HUES64 (cell line): ENCODE data around the gene TFAM.

Experiments
- H3K27ac ChIP-seq: 2 replicates; pipeline ENCODE4 v1.7.0; 2013; ENCODE audit warnings: low read depth, low read length, inconsistent platforms
- H3K27me3 ChIP-seq: 2 replicates; pipeline ENCODE4 v1.6.1; 2013; ENCODE audit warnings: mild to moderate bottlenecking, low read length; ENCODE audit not compliant: insufficient read depth
- H3K36me3 ChIP-seq: 2 replicates; pipeline ENCODE4 v1.6.1; 2013; ENCODE audit warnings: mild to moderate bottlenecking, low read length; ENCODE audit not compliant: insufficient read depth
- H3K4me1 ChIP-seq: 2 replicates; pipeline ENCODE4 v1.6.1; 2013; ENCODE audit warnings: mild to moderate bottlenecking, low read length, moderate library complexity; ENCODE audit not compliant: insufficient read depth
- H3K4me3 ChIP-seq: 2 replicates; pipeline ENCODE4 v1.5.1; 2013; ENCODE audit warnings: mild to moderate bottlenecking, low read length, moderate library complexity
- H3K9ac ChIP-seq: 2 replicates; pipeline ENCODE4 v1.6.1; 2013; ENCODE audit warnings: mild to moderate bottlenecking, low read depth, low read length
- H3K9me3 ChIP-seq: 2 replicates; pipeline ENCODE4 v1.6.1; 2013; ENCODE audit warnings: low read depth, low read length; ENCODE audit not compliant: insufficient read depth
- WGBS: fragments of 150-250, 120-280 bp; methylation state at CpG from one replicate; pipeline ENCODE4 v1.1.7; 2013; ENCODE audit warnings: missing lambda C conversion rate; 5-methylcytosine and 5-hydroxymethylcytosine counted together

The TFAM gene

DNA sequence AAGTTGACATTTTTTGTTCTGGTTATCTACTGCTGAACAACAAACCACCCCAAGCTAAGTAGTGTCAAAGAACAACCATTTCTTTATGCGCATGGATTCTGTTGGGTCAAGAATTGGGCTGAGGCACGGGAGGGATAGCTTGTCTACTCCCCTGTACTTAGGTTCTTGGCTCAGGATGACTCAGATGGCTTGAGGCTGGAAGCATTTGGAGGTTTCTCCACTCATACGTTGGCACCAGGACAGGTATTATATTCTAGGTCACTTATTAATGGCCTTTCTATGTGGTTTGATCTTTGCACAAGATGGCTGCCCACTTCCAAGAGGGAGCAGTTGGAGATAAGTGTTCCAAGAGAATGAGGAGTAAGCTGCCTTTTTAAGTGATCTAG lies 11.8 kb upstream of the TFAM start:
- H3K4me1 ChIP-seq, result no peaks in the 10 kb centered on the region
- H3K27me3 ChIP-seq, result no peaks in the 10 kb centered on the region
- H3K9ac ChIP-seq, result no peak overlapping the region
- 97% methylated on average over 3 of the region's 3 CpGs for WGBS
- H3K9me3 ChIP-seq, result no peaks in the 10 kb centered on the region
- peaks cover 6% of the 10 kb centered on the region for H3K36me3 ChIP-seq
- no peak overlapping the region for H3K4me3 ChIP-seq
- H3K27ac ChIP-seq, result no peak overlapping the region

DNA sequence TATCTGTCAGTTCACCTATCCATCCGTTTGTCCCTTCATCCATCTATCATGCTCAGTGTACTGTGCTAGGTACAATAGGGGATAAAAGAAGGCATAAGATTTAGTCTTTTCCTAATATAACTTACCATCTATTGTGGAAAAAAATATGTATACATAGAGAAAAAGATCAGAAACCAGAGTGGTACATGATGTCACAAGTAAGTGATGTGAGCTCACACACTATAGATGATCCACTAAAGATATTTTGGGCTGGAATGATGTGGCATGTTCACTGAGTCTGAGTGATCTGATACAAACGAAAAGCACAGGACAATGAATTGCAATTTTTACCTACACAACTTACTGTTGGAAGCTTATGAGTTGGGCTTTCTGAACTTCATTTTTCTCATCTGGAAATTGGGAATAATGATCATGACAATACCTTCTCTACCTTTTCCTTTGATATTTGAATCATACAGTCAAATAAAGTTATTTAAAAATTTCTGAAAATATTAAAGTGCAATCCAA lies 2.7 kb upstream of the TFAM start:
- H3K27ac ChIP-seq, result no peak overlapping the region
- no peaks in the 10 kb centered on the region for H3K27me3 ChIP-seq
- peaks cover 13% of the 10 kb centered on the region for H3K36me3 ChIP-seq
- H3K9me3 ChIP-seq, result no peaks in the 10 kb centered on the region
- H3K4me3 ChIP-seq, result no peak overlapping the region
- 100% methylated on average over 1 of the region's 2 CpGs for WGBS
- H3K9ac ChIP-seq, result no peak overlapping the region
- H3K4me1 ChIP-seq, result peaks cover 11% of the 10 kb centered on the region; the same call in 1 of the 2 replicates

DNA sequence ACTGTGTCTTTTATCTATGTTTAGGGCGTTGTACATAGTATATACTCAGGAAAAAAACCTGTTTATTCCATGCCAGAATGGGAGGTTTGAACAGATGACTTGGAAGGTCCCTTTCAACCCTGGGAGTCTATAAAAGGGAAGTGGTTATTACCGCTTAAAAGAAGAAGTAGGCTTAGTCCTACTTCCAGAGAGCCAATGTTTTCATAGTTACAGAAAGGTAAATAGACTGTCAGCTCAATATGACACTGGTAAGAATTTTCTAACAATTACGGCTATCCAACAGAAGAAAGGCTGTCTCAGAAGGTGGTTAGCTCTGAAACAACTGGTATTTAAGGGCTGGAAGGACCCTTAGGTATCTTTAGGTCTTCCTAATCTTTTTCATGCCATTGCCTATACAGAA lies 1.1 kb upstream of the TFAM start:
- Histone ChIP-seq H3K27ac (no peak overlapping the region), H3K9ac (no peak overlapping the region), H3K4me1 (peaks cover 11% of the 10 kb centered on the region; the same call in 1 of the 2 replicates), H3K27me3 (no peaks in the 10 kb centered on the region), H3K36me3 (peaks cover 28% of the 10 kb centered on the region), H3K4me3 (peak overlapping the region; percentile 98), H3K9me3 (no peaks in the 10 kb centered on the region)
- 93% methylated on average over 3 of the region's 3 CpGs for WGBS

DNA sequence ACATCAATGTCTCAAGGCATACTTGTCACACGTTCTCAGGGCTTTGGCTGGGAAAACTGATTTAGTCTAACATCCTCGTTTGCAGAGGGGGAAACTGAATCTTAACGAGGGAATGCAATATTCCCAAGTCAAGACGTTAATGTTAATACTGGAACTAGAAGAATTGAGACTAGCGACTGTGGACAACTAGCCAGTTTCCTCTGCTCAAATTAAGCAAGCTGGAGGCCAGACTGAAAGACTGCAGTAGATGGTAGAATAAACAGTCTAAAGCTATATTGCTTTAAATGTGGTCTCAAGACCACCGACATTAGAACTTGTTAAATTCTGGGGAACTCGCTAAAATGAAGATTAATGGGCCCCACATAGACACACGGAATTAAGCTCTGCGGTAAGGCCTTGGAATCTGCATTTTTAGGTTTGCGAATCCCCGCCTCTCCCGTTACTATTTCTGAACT lies 639 bp upstream of the TFAM start:
- Histone ChIP-seq H3K36me3 (peaks cover 33% of the 10 kb centered on the region), H3K4me1 (peaks cover 11% of the 10 kb centered on the region; the same call in 1 of the 2 replicates), H3K4me3 (peak overlapping the region; percentile 98), H3K9me3 (no peaks in the 10 kb centered on the region), H3K9ac (peak overlapping the region; percentile 69), H3K27me3 (no peaks in the 10 kb centered on the region), H3K27ac (peak overlapping the region; percentile 65; the same call in 1 of the 2 replicates)
- WGBS, result 20% methylated on average over 12 of the region's 12 CpGs

- Histone ChIP-seq H3K36me3 (peaks cover 45% of the 10 kb centered on the region), H3K4me1 (peaks cover 11% of the 10 kb centered on the region; the same call in 1 of the 2 replicates)
Observed at GRCh38 chr10:58385784-58386112, 538 bp downstream of the TFAM start.

DNA sequence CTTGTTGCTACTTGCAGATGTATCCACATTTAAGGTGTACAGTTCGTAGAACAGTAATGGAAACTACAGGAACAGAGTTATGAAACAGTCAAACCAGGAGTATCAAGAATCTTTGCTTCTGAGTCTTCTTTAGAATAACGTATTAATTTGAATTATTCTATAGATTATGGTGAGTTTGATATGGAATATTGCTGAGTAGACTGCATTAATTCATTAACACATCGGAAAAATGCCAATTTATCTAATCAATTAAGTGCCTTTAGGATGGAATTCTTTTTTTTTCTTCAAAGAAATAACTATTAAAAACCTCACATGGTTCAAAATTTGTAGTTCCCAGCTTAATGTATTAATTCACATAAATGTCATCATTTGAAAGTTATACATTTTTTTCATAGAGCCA lies 3.8 kb downstream of the TFAM start:
- H3K9ac ChIP-seq, result no peak overlapping the region
- H3K27me3 ChIP-seq, result no peaks in the 10 kb centered on the region

More at GRCh38 chr10:58385784-58386112, 538 bp downstream of the TFAM start:
- WGBS, result under 1% methylated on average over 15 of the region's 15 CpGs
- H3K9ac ChIP-seq, result peak overlapping the region; percentile 94
- peak overlapping the region; percentile 98 for H3K4me3 ChIP-seq
- no peaks in the 10 kb centered on the region for H3K27me3 ChIP-seq
- peak overlapping the region; percentile 95 for H3K27ac ChIP-seq
- no peaks in the 10 kb centered on the region for H3K9me3 ChIP-seq

DNA sequence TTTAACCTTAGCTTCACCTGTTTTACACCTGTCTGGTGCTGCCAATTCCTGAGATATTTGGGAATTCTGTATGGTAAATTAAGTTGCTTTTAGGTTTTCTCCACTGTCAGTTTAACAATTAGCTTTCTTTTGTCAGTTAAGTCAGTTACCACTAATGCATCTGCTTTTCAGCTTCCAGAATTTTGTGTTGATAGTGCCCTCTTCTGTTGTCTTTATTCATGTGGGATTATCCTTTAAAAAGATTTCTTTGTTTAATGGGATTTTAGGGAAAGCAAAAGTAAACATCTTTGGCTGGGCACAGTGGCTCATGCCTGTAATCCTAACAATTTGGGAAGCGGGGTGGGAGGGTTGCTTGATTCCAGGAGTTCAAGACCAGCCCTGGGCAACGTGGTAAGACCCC lies 8.1 kb downstream of the TFAM start:
- H3K4me1 ChIP-seq, result no peaks in the 10 kb centered on the region
- H3K4me3 ChIP-seq, result no peak overlapping the region
- H3K27me3 ChIP-seq, result no peaks in the 10 kb centered on the region
- H3K36me3 ChIP-seq, result peaks cover 99% of the 10 kb centered on the region
- H3K27ac ChIP-seq, result no peak overlapping the region
- no peak overlapping the region for H3K9ac ChIP-seq
- 95% methylated on average over 2 of the region's 2 CpGs for WGBS
- H3K9me3 ChIP-seq, result no peaks in the 10 kb centered on the region

More for the DNA sequence above, 3.8 kb downstream of the TFAM start:
- Histone ChIP-seq H3K4me3 (no peak overlapping the region), H3K9me3 (no peaks in the 10 kb centered on the region), H3K4me1 (peaks cover 11% of the 10 kb centered on the region; the same call in 1 of the 2 replicates), H3K36me3 (peaks cover 76% of the 10 kb centered on the region), H3K27ac (no peak overlapping the region)
- 100% methylated on average over 2 of the region's 3 CpGs for WGBS

- no peaks in the 10 kb centered on the region for H3K4me1 ChIP-seq
- no peaks in the 10 kb centered on the region for H3K27me3 ChIP-seq
- no peak overlapping the region for H3K9ac ChIP-seq
- no peak overlapping the region for H3K4me3 ChIP-seq
- peaks cover 96% of the 10 kb centered on the region for H3K36me3 ChIP-seq
- H3K9me3 ChIP-seq, result no peaks in the 10 kb centered on the region
- no peak overlapping the region for H3K27ac ChIP-seq
Observed at GRCh38 chr10:58394471-58394870, 9.3 kb downstream of the TFAM start.

DNA sequence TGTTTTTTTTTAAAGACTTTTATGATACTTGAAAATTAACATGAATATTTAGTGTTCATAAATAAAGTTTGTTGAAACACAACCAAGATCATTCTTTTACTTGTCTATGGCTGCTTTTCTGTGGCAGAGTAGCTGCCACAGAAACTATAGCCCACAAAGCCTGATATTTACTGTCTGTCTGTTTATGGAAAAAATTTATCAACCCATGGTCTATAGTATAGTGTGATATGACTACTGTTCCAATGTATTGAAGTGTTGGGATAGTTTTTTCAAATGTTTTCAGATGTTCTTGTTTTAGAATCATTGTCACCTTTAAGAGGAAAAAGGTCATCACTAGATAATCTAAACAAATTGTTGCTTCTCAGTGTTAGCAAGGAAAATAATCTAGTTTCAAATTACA lies 10.8 kb downstream of the TFAM start:
- no peaks in the 10 kb centered on the region for H3K27me3 ChIP-seq
- no peak overlapping the region for H3K4me3 ChIP-seq
- peaks cover 80% of the 10 kb centered on the region for H3K36me3 ChIP-seq
- H3K9ac ChIP-seq, result no peak overlapping the region
- H3K27ac ChIP-seq, result no peak overlapping the region
- no peaks in the 10 kb centered on the region for H3K4me1 ChIP-seq
- H3K9me3 ChIP-seq, result no peaks in the 10 kb centered on the region

- H3K9me3 ChIP-seq, result no peaks in the 10 kb centered on the region
- no peak overlapping the region for H3K27ac ChIP-seq
- 94% methylated on average over 3 of the region's 3 CpGs for WGBS
- H3K4me3 ChIP-seq, result no peak overlapping the region
- H3K9ac ChIP-seq, result no peak overlapping the region
- H3K4me1 ChIP-seq, result no peaks in the 10 kb centered on the region
- peaks cover 62% of the 10 kb centered on the region for H3K36me3 ChIP-seq
- H3K27me3 ChIP-seq, result no peaks in the 10 kb centered on the region
Observed at GRCh38 chr10:58397830-58398229, 12.6 kb downstream of the TFAM start.

DNA sequence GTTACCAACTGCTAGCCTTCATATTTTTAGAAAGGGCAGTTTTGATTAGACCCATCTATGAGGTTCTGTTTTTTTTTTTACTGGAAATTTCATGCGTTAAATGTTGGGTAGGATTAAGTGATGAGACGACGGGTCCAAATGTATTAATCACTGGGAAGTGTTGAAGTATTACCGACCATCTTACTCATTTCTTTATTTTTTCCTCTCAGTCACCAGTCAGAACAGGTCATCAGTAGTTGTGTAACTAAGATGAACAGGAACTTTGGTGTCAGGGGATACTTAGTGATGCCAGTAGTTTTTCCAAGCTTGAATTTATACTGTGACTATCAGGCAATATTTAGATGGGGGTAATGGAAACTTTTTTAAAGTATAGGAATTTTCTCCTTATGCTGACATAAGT lies 14.2 kb downstream of the TFAM start:
- Histone ChIP-seq H3K27me3 (no peaks in the 10 kb centered on the region), H3K27ac (no peak overlapping the region), H3K36me3 (peaks cover 48% of the 10 kb centered on the region), H3K9ac (no peak overlapping the region), H3K4me3 (no peak overlapping the region), H3K4me1 (no peaks in the 10 kb centered on the region), H3K9me3 (no peaks in the 10 kb centered on the region)
- WGBS, result 100% methylated on average over 3 of the region's 4 CpGs

DNA sequence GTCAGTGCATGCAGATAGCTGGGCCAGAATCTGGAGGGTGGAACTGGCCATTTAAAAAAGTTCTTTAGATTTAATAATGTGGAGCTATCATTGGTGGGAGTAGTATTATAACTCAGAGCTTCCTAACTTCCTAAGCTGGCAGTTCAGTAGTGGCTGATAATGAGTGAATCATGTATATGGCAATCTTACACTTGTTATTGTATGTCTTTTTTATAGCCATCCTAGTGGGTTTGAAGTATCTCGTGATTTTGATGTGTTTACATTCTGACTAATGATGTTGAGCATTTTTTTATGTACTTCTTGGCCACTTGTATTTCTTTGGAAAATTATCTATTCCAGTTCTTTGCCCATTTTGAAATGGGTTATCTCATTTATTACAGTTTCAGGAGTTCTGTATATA lies 15.4 kb downstream of the TFAM start:
- Histone ChIP-seq H3K4me1 (no peaks in the 10 kb centered on the region), H3K9ac (no peak overlapping the region), H3K36me3 (peaks cover 36% of the 10 kb centered on the region), H3K27me3 (no peaks in the 10 kb centered on the region), H3K27ac (no peak overlapping the region), H3K4me3 (no peak overlapping the region), H3K9me3 (no peaks in the 10 kb centered on the region)
- 91% methylated on average over 1 of the region's 1 CpG for WGBS
